ENCODE measurements around the gene HNRNPUL2.
"Not testable (repeated sequence)": the region's sequence is repeated elsewhere in the genome, so short reads cannot be mapped to it uniquely, and the experiment has no call there.

Gene HNRNPUL2

GRCh38 chr11:62727165-62727871 is at the start of gene HNRNPUL2:
Gene HNRNPUL2, minus strand, starts transcription at chr11:62727457. Its CDS starts 301 bp downstream, at chr11:62727156.
- DNase-seq (ENCODE audit: extremely low read depth in 1 of 2, low read depth in 1 of 2) = peak; percentile 98

- no peak for DNase-seq (ENCODE audit: extremely low read depth in 1 of 2, low read depth in 1 of 2)
These were observed 48.4 kb upstream of the HNRNPUL2 start for GRCh38 chr11:62775646-62776045.

- no peak for DNase-seq (ENCODE audit: extremely low read depth in 1 of 2, low read depth in 1 of 2)
These were observed 47.1 kb upstream of the HNRNPUL2 start for GRCh38 chr11:62774407-62774806.

GRCh38 chr11:62771144-62772021 is 44.1 kb upstream of the HNRNPUL2 start, which contains the start of gene TAF6L:
Gene TAF6L, plus strand, starts transcription at chr11:62771396. Its CDS starts 4,388 bp downstream, at chr11:62775784.
- DNase-seq (ENCODE audit: extremely low read depth in 1 of 2, low read depth in 1 of 2) = peak; percentile 93 to 94

- DNase-seq (ENCODE audit: extremely low read depth in 1 of 2, low read depth in 1 of 2) = no peak
These were observed 43.5 kb upstream of the HNRNPUL2 start for GRCh38 chr11:62770778-62771143.

GRCh38 chr11:62760867-62761227 is 33.6 kb upstream of the HNRNPUL2 start:
- DNase-seq (ENCODE audit: extremely low read depth in 1 of 2, low read depth in 1 of 2) = not testable (repeated sequence)

GRCh38 chr11:62757846-62758788 is 30.9 kb upstream of the HNRNPUL2 start:
- DNase-seq (ENCODE audit: extremely low read depth in 1 of 2, low read depth in 1 of 2) = no peak

GRCh38 chr11:62755086-62755615 is 27.9 kb upstream of the HNRNPUL2 start:
- DNase-seq (ENCODE audit: extremely low read depth in 1 of 2, low read depth in 1 of 2) = no peak

- DNase-seq (ENCODE audit: extremely low read depth in 1 of 2, low read depth in 1 of 2) = peak; percentile 90 to 97
These were observed 26.7 kb upstream of the HNRNPUL2 start, which contains the start of gene ZBTB3 for GRCh38 chr11:62753736-62754603. Gene ZBTB3, minus strand, starts transcription at chr11:62754160. Its CDS starts 496 bp downstream, at chr11:62753664.

- DNase-seq (ENCODE audit: extremely low read depth in 1 of 2, low read depth in 1 of 2) = no peak
These were observed 25.9 kb upstream of the HNRNPUL2 start for GRCh38 chr11:62752994-62753735.

GRCh38 chr11:62752177-62752785 is 25.0 kb upstream of the HNRNPUL2 start:
- DNase-seq (ENCODE audit: extremely low read depth in 1 of 2, low read depth in 1 of 2) = no peak

GRCh38 chr11:62749931-62750330 is 22.7 kb upstream of the HNRNPUL2 start:
- not testable (repeated sequence) for DNase-seq (ENCODE audit: extremely low read depth in 1 of 2, low read depth in 1 of 2)

- DNase-seq (ENCODE audit: extremely low read depth in 1 of 2, low read depth in 1 of 2) = no peak
These were observed 20.4 kb upstream of the HNRNPUL2 start for GRCh38 chr11:62747475-62748160.

- no peak for DNase-seq (ENCODE audit: extremely low read depth in 1 of 2, low read depth in 1 of 2)
These were observed 9.9 kb upstream of the HNRNPUL2 start for GRCh38 chr11:62737196-62737595.

- no peak for DNase-seq (ENCODE audit: extremely low read depth in 1 of 2, low read depth in 1 of 2)
These were observed 5.6 kb upstream of the HNRNPUL2 start for GRCh38 chr11:62732830-62733229.

- DNase-seq (ENCODE audit: extremely low read depth in 1 of 2, low read depth in 1 of 2) = not testable (repeated sequence)
These were observed 2.8 kb upstream of the HNRNPUL2 start for GRCh38 chr11:62730076-62730475.

GRCh38 chr11:62728171-62728988 is 1.1 kb upstream of the HNRNPUL2 start, which contains the start of gene TTC9C:
Gene TTC9C, plus strand, starts transcription at chr11:62728486. Its CDS starts 363 bp downstream, at chr11:62728849.
- peak; percentile 58 to 79 for DNase-seq (ENCODE audit: extremely low read depth in 1 of 2, low read depth in 1 of 2)

Measured in stimulated activated CD8-positive, alpha-beta memory T cell treated with anti-CD3 and anti-CD28 coated beads, Interleukin-7, amount 100 ng/mL, for 48 hours (primary cell).